ENCODE data around the gene EGLN2.

Gene EGLN2

DNA sequence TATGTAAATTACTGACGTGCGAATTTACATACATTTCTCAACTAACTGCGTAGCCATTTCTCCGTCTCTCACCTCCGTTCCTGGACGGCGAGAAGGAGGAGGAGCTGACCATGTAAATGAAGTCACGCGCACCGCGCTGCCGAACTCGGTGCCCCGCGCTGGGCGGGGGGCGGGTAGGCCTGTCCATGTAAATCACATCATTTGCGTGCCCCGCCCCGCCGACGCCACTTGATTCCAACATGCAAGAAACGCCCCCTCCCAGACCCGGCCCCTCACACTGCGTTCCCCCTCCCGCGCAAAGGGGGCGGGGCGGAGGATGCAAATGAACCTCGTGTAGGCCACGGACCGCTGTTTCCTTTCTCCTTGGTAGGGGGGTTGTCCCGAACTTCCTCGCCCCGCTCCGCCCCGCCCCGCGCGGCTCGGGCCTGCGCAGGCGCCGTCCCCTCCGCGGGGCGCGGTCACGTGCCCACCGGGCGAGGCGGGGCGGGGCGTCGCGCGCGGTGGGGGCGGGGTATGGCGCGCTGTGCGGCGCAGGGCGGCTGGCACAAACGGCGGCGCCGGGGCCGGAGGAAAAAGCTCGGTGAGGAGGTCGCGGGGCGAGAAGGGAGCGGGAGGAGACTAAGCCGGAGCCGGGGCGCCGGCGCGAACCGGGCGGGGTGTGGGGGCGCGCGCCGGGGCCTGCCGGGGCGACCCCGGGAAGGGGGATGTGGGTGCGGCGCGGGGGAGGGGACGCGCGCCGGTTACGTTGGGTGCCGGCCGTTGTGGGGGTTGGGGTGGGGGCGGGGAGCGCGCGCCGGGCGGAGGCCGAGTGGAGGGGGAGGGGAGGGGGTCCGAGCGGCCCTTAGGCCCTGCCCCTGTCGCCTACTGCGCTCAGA, at the start of gene EGLN2:
Gene EGLN2, plus strand, starts transcription at position 509 of the 875 bp plus-strand sequence. CDS start 1,382 bp downstream, outside the sequence.
- H3K4me3 ChIP-seq (ENCODE audit: low read depth, low read length), result peak within 1 kb of the TSS; percentile 89
- TF ChIP-seq, protein P1, sequence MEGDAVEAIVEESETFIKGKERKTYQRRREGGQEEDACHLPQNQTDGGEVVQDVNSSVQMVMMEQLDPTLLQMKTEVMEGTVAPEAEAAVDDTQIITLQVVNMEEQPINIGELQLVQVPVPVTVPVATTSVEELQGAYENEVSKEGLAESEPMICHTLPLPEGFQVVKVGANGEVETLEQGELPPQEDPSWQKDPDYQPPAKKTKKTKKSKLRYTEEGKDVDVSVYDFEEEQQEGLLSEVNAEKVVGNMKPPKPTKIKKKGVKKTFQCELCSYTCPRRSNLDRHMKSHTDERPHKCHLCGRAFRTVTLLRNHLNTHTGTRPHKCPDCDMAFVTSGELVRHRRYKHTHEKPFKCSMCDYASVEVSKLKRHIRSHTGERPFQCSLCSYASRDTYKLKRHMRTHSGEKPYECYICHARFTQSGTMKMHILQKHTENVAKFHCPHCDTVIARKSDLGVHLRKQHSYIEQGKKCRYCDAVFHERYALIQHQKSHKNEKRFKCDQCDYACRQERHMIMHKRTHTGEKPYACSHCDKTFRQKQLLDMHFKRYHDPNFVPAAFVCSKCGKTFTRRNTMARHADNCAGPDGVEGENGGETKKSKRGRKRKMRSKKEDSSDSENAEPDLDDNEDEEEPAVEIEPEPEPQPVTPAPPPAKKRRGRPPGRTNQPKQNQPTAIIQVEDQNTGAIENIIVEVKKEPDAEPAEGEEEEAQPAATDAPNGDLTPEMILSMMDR (IDR thresholded peaks at IDR 0.05; ENCODE audit: insufficient read depth, low read depth, low read length, missing control alignments), result no peak
- peak; percentile 100 for DNase-seq (ENCODE audit: low read depth)

DNA sequence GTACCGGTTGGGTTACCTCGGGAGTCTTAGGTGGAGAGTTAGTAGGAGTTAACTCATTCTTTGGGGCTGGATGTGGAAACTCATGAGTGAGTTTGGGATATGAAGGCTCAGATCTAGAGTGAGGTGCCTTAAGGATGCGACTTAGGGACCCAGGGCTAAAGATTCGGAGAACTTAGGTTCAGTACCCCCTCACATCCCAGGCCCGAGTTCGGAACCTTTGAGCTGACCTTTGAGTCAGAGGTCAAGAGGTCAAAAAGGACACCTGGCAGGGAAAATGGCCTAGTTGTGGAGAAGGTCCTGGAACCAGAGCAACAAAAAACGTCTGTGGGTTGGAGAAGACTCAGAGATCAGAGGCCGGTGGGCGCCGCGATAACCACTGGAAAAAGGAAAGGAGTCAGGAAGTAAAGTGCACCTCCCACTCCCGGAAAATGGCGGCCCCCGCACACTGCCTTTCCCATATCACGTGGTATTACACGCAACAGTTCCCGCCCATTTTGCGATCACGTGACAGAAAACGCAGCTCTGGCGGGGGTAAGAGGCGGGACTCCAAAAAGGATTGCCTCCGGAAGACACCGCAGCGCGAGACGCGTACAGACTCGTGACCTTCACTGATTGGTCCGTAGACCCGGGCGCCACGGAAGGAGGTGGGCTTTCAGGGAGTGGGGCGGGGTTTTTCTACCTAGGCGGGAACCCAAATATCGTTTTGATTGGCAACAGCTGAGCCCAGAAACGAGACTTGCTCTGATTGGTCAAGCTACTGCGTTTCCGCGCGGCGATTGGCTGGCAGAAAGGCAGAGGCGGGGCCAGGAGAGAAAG, 48.7 kb upstream of the EGLN2 start, which contains the start of gene ACTMAP:
Gene ACTMAP, minus strand, starts transcription at position 420 of the 816 bp plus-strand sequence. CDS start 674 bp downstream, outside the sequence.
- peak within 1 kb of the TSS; percentile 81 for H3K4me3 ChIP-seq (ENCODE audit: low read depth, low read length)
- DNase-seq (ENCODE audit: low read depth), result peak; percentile 100
- TF ChIP-seq, protein P1 (IDR thresholded peaks at IDR 0.05; ENCODE audit: insufficient read depth, low read depth, low read length, missing control alignments), result no peak

DNA sequence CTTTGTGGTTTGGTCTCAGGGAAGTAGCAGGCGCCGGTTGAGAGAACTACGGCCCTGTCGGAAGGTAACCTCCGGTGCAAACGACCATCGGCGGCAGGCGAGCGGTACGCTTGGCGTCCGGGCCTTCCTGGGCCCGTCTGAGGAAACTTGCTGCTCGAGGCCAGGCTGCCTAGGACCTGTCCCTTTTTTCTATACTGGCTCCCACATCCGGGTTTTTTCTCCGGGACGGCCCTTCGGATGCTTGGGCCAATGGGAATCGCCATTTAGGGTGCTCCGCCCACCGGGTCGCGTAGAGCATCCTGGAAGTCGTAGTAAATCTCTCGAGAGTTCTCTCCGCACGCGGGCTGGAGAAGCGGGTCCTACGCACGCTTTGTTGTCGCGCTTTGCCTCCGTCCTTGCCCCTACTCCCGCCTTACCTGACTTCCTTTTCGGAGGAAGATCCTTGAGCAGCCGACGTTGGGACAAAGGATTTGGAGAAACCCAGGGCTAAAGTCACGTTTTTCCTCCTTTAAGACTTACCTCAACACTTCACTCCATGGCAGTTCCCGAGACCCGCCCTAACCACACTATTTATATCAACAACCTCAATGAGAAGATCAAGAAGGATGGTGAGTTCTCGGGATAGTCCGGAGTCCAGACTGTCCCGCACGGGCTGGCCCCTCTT, 48.0 kb upstream of the EGLN2 start, which contains the start of gene SNRPA:
Gene SNRPA, plus strand, starts transcription at position 330 of the 664 bp plus-strand sequence. Its CDS starts 206 bp downstream, at position 536.
- peak; percentile 99 for DNase-seq (ENCODE audit: low read depth)
- H3K4me3 ChIP-seq (ENCODE audit: low read depth, low read length), result peak within 1 kb of the TSS; percentile 81
- TF ChIP-seq, protein P1 (IDR thresholded peaks at IDR 0.05; ENCODE audit: insufficient read depth, low read depth, low read length, missing control alignments), result no peak

DNA sequence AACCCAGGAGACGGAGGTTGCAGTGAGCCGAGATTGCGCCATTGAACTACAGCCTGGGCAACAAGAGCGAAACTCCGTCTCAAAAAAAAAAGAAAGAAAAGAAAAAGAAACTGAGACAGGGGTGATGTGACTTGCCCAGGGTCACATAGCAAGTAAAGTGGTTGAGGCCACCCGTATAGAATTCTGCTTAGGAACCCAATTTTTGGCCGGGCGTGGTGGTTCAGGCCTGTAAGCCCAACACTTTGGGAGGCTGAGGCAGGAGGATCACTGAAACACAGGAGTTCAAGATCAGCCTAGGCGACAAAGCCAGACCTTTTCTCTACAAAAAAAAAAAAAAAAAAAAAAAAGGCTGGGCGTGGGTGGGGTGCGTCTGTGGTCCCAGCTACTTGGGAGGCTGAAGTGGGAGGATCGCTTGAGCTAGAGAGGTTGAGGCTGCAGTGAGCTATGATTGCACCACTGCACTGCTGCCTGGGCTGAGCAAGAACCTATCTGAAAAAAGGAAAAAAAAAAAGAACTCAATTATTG, 46.7 kb upstream of the EGLN2 start:
- TF ChIP-seq, protein P1 (IDR thresholded peaks at IDR 0.05; ENCODE audit: insufficient read depth, low read depth, low read length, missing control alignments), result no peak
- peak overlapping the region; percentile 72 for H3K4me3 ChIP-seq (ENCODE audit: low read depth, low read length)
- DNase-seq (ENCODE audit: low read depth), result peak; percentile 55

DNA sequence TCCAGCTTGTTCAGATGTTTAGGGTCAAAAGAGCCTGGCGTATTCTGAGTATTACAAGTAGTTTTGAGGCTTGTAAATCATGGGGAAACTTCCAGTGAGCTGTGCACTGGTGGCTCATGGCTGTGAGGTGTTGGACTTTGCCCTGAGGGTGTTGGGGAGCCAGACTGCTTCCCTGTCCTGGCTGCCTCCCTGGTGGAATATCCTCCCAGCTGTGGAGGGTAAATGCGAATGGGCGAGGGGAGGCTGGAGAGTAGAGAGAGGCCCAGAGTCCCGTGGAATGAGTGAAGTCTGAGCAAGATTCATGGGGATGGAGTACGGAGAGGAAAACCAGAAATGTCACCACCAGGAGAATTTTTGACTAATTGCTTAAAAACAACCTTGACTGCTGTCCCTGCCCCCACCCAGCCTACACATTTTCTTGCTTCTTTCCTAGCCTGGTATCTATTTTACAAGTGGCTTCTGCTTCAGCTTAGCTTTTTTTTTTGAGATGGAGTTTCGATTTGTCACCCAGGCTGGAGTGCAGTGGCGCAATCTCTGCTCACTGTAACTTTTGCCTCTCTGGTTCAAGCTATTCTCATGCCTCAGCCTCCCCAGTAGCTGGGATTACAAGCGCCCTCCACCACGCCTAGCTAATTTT, 44.3 kb upstream of the EGLN2 start:
- peak; percentile 62 for DNase-seq (ENCODE audit: low read depth)
- H3K4me3 ChIP-seq (ENCODE audit: low read depth, low read length), result peak overlapping the region; percentile 33
- TF ChIP-seq, protein P1 (IDR thresholded peaks at IDR 0.05; ENCODE audit: insufficient read depth, low read depth, low read length, missing control alignments), result no peak

DNA sequence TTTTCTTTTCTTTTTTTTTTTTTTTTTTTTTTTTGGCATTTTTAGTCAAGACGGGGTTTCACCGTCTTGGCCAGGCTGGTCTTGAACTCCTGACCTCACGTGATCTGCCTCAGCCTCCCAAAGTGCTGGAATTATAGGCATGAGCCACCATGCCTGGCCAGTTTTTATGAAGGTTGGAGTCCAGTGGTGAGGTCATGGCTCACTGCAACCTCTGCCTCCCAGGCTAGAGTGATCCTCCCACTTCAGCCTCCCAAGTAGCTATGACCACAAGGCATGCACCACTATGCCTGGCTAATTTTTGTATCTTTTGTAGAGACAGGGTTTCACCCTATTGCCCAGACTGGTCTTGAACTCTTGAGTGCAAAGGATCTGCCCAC, 43.8 kb upstream of the EGLN2 start:
- TF ChIP-seq, protein P1 (IDR thresholded peaks at IDR 0.05; ENCODE audit: insufficient read depth, low read depth, low read length, missing control alignments), result no peak
- no peak overlapping the region for H3K4me3 ChIP-seq (ENCODE audit: low read depth, low read length)
- DNase-seq (ENCODE audit: low read depth), result no peak
